ENCODE data around the gene SYNE1.

DNA sequence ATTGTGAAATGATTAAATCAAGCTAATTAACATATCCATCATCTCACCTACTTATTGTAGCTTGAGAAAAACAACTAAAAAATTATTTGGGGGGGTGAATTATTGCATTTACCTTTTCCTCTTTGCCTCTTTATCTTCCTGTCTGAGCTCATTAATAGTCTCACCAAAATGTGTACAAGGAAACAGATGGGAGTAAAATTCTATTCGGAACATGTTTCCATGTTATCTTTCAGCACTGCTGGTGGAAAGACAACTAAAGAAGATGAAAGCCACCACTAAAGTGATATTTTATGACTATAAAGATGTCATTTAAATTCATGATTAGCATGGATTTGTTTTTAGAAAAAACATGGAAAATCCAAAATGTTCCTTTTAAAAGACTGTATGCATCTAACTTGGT, 102.6 kb downstream of the SYNE1 start:
- TF ChIP-seq CHD4 (IDR thresholded peaks at IDR 0.05) (no peak), CREB1 (IDR thresholded peaks at IDR 0.05; ENCODE audit: low read depth) (no peak), ZNF24 (IDR thresholded peaks at IDR 0.05) (no peak), CHD2 (IDR thresholded peaks at IDR 0.05; ENCODE audit: borderline replicate concordance, low read depth, low read length) (no peak), CTCF (IDR thresholded peaks at IDR 0.05 in 2 of 3, conservative IDR thresholded peaks at IDR 0.05 in 1 of 3; ENCODE audit: control insufficient read depth in 2 of 3, extremely low read depth in 1 of 3, insufficient read depth in 1 of 3, low read depth in 3 of 3, low read length in 3 of 3) (no peak), ZBTB40 (IDR thresholded peaks at IDR 0.05; ENCODE audit: borderline replicate concordance) (no peak), POLR2A (IDR thresholded peaks at IDR 0.05; ENCODE audit: low read depth, low read length) (no peak), EGR1 (IDR thresholded peaks at IDR 0.05; ENCODE audit: borderline replicate concordance in 1 of 2, low read depth in 2 of 2, low read length in 2 of 2) (no peak), BACH1 (IDR thresholded peaks at IDR 0.05; ENCODE audit: borderline replicate concordance) (no peak), KAT2A (conservative IDR thresholded peaks at IDR 0.05; ENCODE audit: control insufficient read depth, low read depth, low read length) (no peak)
- TF ChIP-seq, protein P1, sequence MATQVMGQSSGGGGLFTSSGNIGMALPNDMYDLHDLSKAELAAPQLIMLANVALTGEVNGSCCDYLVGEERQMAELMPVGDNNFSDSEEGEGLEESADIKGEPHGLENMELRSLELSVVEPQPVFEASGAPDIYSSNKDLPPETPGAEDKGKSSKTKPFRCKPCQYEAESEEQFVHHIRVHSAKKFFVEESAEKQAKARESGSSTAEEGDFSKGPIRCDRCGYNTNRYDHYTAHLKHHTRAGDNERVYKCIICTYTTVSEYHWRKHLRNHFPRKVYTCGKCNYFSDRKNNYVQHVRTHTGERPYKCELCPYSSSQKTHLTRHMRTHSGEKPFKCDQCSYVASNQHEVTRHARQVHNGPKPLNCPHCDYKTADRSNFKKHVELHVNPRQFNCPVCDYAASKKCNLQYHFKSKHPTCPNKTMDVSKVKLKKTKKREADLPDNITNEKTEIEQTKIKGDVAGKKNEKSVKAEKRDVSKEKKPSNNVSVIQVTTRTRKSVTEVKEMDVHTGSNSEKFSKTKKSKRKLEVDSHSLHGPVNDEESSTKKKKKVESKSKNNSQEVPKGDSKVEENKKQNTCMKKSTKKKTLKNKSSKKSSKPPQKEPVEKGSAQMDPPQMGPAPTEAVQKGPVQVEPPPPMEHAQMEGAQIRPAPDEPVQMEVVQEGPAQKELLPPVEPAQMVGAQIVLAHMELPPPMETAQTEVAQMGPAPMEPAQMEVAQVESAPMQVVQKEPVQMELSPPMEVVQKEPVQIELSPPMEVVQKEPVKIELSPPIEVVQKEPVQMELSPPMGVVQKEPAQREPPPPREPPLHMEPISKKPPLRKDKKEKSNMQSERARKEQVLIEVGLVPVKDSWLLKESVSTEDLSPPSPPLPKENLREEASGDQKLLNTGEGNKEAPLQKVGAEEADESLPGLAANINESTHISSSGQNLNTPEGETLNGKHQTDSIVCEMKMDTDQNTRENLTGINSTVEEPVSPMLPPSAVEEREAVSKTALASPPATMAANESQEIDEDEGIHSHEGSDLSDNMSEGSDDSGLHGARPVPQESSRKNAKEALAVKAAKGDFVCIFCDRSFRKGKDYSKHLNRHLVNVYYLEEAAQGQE (IDR thresholded peaks at IDR 0.05; ENCODE audit: low read depth, low read length): no peak
